Pancreas (tissue), 10 donors: ENCODE data around the gene GCNA. TPM values are rescaled to one million over a fixed set of nuclear protein-coding genes. Genes with fewer than 3 reads are reported as not detected.

Source experiments
- ATAC-seq, 4 donors: fragments of 200-7000 bp; cut with Tn5 transposase; one replicate each; pipeline versions ENCODE4 v1.8.0 to v1.9.1; 2020; ENCODE audit warnings: mild to moderate bottlenecking in 4 of 4, moderate library complexity in 4 of 4
- DNase-seq, 6 donors: peaks; one replicate each; pipeline ENCODE4 v3.0.0-alpha.2; 2020
- FAIRE-seq: peaks from 2 replicates; lab custom pipeline; 2012; peaks lifted over from hg19 to GRCh38; lab: Jason Lieb, UNC
- H3K27ac ChIP-seq, 4 donors: fragments of 200-600 bp; sonication (generic); 1 replicate in 3 of 4; 2 replicates in 1 of 4; pipeline versions ENCODE4 v1.5.0 to v1.8.0; 2020
- H3K27me3 ChIP-seq, 4 donors: fragments of 200-600 bp; one replicate each; pipeline ENCODE4 v1.8.0; 2021
- H3K36me3 ChIP-seq, 3 donors: fragments of 200-600 bp; sonication (generic) in 1 of 3; one replicate each; pipeline versions ENCODE4 v1.5.0 to v1.8.0; 2020 to 2021
- H3K4me1 ChIP-seq, 3 donors: fragments of 200-600 bp; one replicate each; pipeline ENCODE4 v1.8.0; 2021
- H3K4me3 ChIP-seq, 4 donors: fragments of 200-600 bp; sonication (generic) in 2 of 4; one replicate each; pipeline versions ENCODE4 v1.5.0 to v1.8.0; 2020 to 2021
- H3K9me3 ChIP-seq, 4 donors: fragments of 200-600 bp; one replicate each; pipeline ENCODE4 v1.8.0; 2021
- CTCF ChIP-seq, 4 donors: fragments of 200-600 bp; sonication (generic) in 3 of 4; IDR thresholded peaks; one replicate each; pipeline versions ENCODE4 v1.5.0 to v1.8.0; 2021; ENCODE audit warnings: antibody characterized with exemption in 4 of 4
- WGBS, 2 donors: extraction: QIAGEN DNeasy Blood & Tissue Kit; methylation state at CpG; one replicate each; pipeline ENCODE4 v1.1.7; 2013; 5-methylcytosine and 5-hydroxymethylcytosine counted together
- intact Hi-C, 3 donors: fragments of 100-400 bp; cut with DNase I; formaldehyde crosslinking; loops; one replicate each; pipeline versions ENCODE4 v1.11.1 to v1.14.2; 2022
- polyA plus RNA-seq, 2 donors: library from polyadenylated mRNA; stranded (reverse); fragments of 200-250 nt; gene quantifications; one replicate each; pipeline ENCODE4 v1.2.3, GENCODE V29; 2013
- total RNA-seq, 6 donors: library from RNA; stranded (reverse); fragmentation: NEBNext Ultra II Directional in 4 of 6; extraction: Animal tissue kit (Norgen Biotek cat#: 25700) in 4 of 6; gene quantifications; one replicate each; pipeline versions ENCODE4 v1.2.1 to v1.2.4, GENCODE V29; 2021 to 2023
- donor health status: healthy with polysubstance abuse.
- donor health status: DM: no; HTN: no; CAD: no; lungs with moderate emphysema.
- donor health status: DM: no; HTN: no; CAD: no.
- donor health status: control.
- donor health status: control.
- donor health status: Bipolar disorder and iron deficiency.
- donor health status: DM: yes; HTN: yes; CAD: no.
- donor health status: DM: no; HTN: no; CAD: no.
- donor health status: DM: no; HTN: no; CAD: no.
- donor health status: DM: yes; HTN: yes; CAD: no.

Gene GCNA
- total and polyA plus RNA-seq, 8 donors = 0.63 to 3.1 (median 0.97) TPM

GRCh38 chrX:71540801-71541200 is 37.4 kb upstream of the GCNA start:
- no peaks in the 10 kb centered on the region for H3K36me3 ChIP-seq
- no peaks in the 10 kb centered on the region for H3K9me3 ChIP-seq
- no peaks in the 10 kb centered on the region for H3K27me3 ChIP-seq
- peaks cover 0 to 19% (median 14%) of the 10 kb centered on the region in 3 donors for H3K4me1 ChIP-seq
- no peak for DNase-seq
- FAIRE-seq = no peak
- peak in 3 of 4 donors; percentile 10 to 38 (median 31) for ATAC-seq
- TF ChIP-seq CTCF (IDR thresholded peaks at IDR 0.05) = no peak
- intact Hi-C loops = no loop called here
- WGBS, 2 donors = 29 to 42% methylated on average over 3 of the region's 3 CpGs
- H3K4me3 ChIP-seq = no peak overlapping the region
- H3K27ac ChIP-seq = no peak overlapping the region

DNA sequence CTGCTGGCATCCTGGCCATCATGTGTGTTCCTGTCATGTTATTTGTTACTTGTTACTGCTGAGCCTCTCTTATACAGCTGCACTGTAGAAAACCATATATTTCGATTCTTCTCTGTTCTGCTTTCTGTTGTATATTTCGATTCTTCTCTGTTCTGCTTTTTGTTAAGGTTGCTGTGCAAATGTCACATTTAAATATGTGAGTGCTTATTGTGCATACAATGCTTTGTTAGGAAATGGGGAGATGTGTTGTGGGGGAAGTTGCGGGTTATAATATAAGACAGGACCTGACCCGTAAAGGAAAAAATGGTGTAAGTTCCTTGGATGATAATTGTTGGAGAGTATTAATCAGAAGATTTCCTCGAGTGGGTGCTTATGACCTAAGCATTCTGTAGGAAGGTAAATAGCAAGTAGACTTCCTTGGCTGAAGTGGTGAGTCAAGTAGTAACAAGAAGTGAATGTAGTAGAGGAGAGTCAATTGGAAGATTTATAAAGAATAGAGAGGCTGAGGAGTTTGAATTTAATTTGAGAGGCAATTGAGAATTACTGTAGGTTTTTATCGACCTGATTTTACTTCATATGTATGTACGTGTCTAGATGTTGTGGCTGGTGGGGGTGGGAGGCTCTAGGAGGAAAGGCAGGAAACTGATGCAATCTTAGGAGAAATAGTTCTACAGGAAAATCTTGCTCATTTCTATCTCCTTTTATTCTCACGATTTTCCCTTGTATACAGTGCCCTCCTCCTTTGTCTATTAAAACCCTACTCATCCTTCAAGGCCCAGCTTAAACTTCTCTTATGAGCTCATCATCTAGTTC is 36.8 kb upstream of the GCNA start:
- ATAC-seq (peak in 1 of 4 donors; percentile 43), DNase-seq (no peak), FAIRE-seq (peak; percentile 20)
- TF ChIP-seq CTCF (IDR thresholded peaks at IDR 0.05) = no peak
- Histone ChIP-seq H3K27me3 (no peaks in the 10 kb centered on the region), H3K36me3 (peaks cover 0 to 3% (median 0%) of the 10 kb centered on the region in 3 donors), H3K27ac (peak overlapping the region in 2 of 4 donors; percentile 6 to 51), H3K9me3 (no peaks in the 10 kb centered on the region), H3K4me1 (peaks cover 0 to 19% (median 14%) of the 10 kb centered on the region in 3 donors), H3K4me3 (no peak overlapping the region)
- intact Hi-C loops = no loop called here
- 31 to 53% methylated on average over 8 of the region's 8 CpGs for WGBS, 2 donors

- Histone ChIP-seq H3K9me3 (no peaks in the 10 kb centered on the region), H3K4me3 (no peak overlapping the region), H3K27me3 (no peaks in the 10 kb centered on the region), H3K4me1 (peaks cover 0 to 19% (median 14%) of the 10 kb centered on the region in 3 donors), H3K36me3 (peaks cover 0 to 10% (median 9%) of the 10 kb centered on the region in 3 donors), H3K27ac (peak overlapping the region in 1 of 4 donors; percentile 51)
- FAIRE-seq (peak; percentile 69), ATAC-seq (no peak), DNase-seq (no peak)
- 51 to 58% methylated on average over 1 of the region's 1 CpG for WGBS, 2 donors
- intact Hi-C loops = no loop called here
- TF ChIP-seq CTCF (IDR thresholded peaks at IDR 0.05) = no peak
These were observed 35.8 kb upstream of the GCNA start for GRCh38 chrX:71542411-71542810.

- WGBS, 2 donors = 73 to 80% methylated on average over 2 of the region's 2 CpGs
- FAIRE-seq = no peak
These were observed 35.4 kb upstream of the GCNA start for GRCh38 chrX:71542825-71543224.

More at GRCh38 chrX:71542825-71543224, 35.4 kb upstream of the GCNA start:
- intact Hi-C loops = no loop called here
- DNase-seq (no peak), ATAC-seq (no peak)
- Histone ChIP-seq H3K9me3 (no peaks in the 10 kb centered on the region), H3K4me1 (peaks cover 0 to 17% (median 14%) of the 10 kb centered on the region in 3 donors), H3K4me3 (no peak overlapping the region), H3K27me3 (no peaks in the 10 kb centered on the region), H3K36me3 (peaks cover 0 to 14% (median 10%) of the 10 kb centered on the region in 3 donors), H3K27ac (peak overlapping the region in 1 of 4 donors; percentile 51)
- no peak for TF ChIP-seq CTCF (IDR thresholded peaks at IDR 0.05)
